Endothelial cell of umbilical vein (primary cell): ENCODE measurements around the gene SCTR.

Experiments used
- CTCF ChIP-seq, 2 donors: IDR thresholded peaks; 1 replicate in 1 of 2; 2 replicates in 1 of 2; pipeline ENCODE4 v1.5.1; 2011; ENCODE audit warnings: low read length in 2 of 2, mild to moderate bottlenecking in 2 of 2, moderate library complexity in 2 of 2, control low read depth in 1 of 2, inconsistent platforms in 1 of 2, low read depth in 1 of 2; ENCODE audit not compliant: insufficient read depth in 1 of 2; ENCODE audit errors: extremely low read depth in 1 of 2
- JUN ChIP-seq: IDR thresholded peaks from 2 replicates; pipeline ENCODE4 v1.6.1; 2011; ENCODE audit warnings: borderline replicate concordance, low read depth; ENCODE audit not compliant: insufficient read length, insufficient read depth
- MAX ChIP-seq: IDR thresholded peaks from 2 replicates; pipeline ENCODE4 v1.6.1; 2011; ENCODE audit not compliant: insufficient read depth, insufficient read length

GRCh38 chr2:119425620-119426395 lies 98.5 kb downstream of the SCTR start:
- TF ChIP-seq CTCF (IDR thresholded peaks at IDR 0.05; ENCODE audit: extremely low read depth in 1 of 2, insufficient read depth in 1 of 2, low read depth in 1 of 2, low read length in 2 of 2) (no peak), MAX (no peak), JUN (no peak)
